GM12878 (cell line): ENCODE data around the gene COL11A2.

Experiments used
- CREB1 ChIP-seq: IDR thresholded peaks from 2 replicates; pipeline ENCODE4 v1.6.1; 2012; ENCODE audit warnings: low read depth, mild to moderate bottlenecking, inconsistent platforms
- CTCF ChIP-seq, 3 experiments: IDR thresholded peaks in 2 of 3; conservative IDR thresholded peaks in 1 of 3; 2 replicates each; pipeline ENCODE4 v1.5.1; 2011; ENCODE audit warnings: low read depth in 3 of 3, low read length in 3 of 3, mild to moderate bottlenecking in 3 of 3, control low read depth in 2 of 3, moderate library complexity in 2 of 3, inconsistent platforms in 1 of 3, mixed read lengths in 1 of 3; ENCODE audit not compliant: control insufficient read depth in 2 of 3, insufficient read depth in 1 of 3; ENCODE audit errors: extremely low read depth in 1 of 3
- EZH2 ChIP-seq: IDR thresholded peaks from 2 replicates; pipeline ENCODE4 v1.6.1; 2012; ENCODE audit warnings: low read depth, mild to moderate bottlenecking, control low read depth, inconsistent platforms, low read length, borderline replicate concordance; ENCODE audit not compliant: control insufficient read depth
- RFX5 ChIP-seq: IDR thresholded peaks from 2 replicates; pipeline ENCODE4 v1.6.1; 2011; ENCODE audit warnings: low read depth, low read length, improper control_type of control experiment
- ZNF274 ChIP-seq: IDR thresholded peaks from one replicate; pipeline ENCODE4 v1.8.0; 2011; ENCODE audit not compliant: insufficient read length, insufficient read depth

- TF ChIP-seq CTCF (IDR thresholded peaks at IDR 0.05 in 2 of 3, conservative IDR thresholded peaks at IDR 0.05 in 1 of 3; ENCODE audit: control insufficient read depth in 2 of 3, extremely low read depth in 1 of 3, insufficient read depth in 1 of 3, low read depth in 3 of 3, low read length in 3 of 3) (no peak), ZNF274 (no peak), EZH2 (no peak), CREB1 (no peak), RFX5 (no peak)
These were observed 2.2 kb upstream of the COL11A2 start for GRCh38 chr6:33194431-33194979.
